Retina (tissue), 1 donor: ENCODE results near the gene ZFP36L1.
A peak's percentile ranks its signal among the peaks of the same experiment; 100 is the strongest.

Experiments
- DNase-seq: peaks from one replicate; pipeline ENCODE4 v3.0.0-alpha.2; 2016

Gene ZFP36L1, protein sequence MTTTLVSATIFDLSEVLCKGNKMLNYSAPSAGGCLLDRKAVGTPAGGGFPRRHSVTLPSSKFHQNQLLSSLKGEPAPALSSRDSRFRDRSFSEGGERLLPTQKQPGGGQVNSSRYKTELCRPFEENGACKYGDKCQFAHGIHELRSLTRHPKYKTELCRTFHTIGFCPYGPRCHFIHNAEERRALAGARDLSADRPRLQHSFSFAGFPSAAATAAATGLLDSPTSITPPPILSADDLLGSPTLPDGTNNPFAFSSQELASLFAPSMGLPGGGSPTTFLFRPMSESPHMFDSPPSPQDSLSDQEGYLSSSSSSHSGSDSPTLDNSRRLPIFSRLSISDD

DNA sequence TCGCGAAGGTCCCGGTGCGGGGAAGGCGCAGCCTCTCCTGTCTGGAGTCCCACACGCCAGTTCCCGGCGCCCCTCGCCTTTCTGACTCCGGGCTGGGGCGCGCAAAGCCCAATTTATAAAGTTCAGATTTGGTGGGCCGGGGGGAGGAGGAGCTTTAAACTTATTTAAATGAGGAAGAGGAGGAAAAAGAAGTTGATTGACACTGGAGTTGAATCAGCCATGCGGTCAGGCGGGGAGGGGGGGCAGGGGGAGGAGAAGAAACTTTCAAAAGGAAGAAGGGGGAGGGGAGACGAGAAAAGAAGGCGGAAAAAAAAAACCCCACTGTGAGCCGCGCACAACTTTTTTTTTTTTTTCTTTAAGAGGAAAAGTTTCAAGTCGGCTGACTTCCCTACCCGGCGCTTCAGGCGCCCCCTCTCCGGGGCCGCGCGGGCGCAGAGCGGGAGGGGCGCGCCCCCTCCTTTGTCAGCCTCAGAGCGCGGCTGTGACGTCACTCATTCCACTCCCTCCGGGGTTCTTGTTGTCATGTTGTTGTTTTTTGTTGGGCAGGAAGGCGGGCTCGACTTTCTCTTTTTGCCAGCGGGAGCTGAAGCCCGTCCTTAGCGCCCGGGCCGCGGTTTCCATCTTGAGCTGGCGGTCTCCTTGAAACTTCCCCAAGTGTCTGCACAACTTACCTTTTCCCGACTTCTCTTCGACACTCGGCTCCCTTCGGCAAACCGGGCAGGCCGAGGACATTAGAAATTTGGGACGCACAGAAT lies at the start of gene ZFP36L1:
TSS of gene ZFP36L1 (minus strand) at position 89 of the 755 bp plus-strand sequence. CDS start 129 bp downstream, outside the sequence.
- peak; percentile 95 for DNase-seq

DNA sequence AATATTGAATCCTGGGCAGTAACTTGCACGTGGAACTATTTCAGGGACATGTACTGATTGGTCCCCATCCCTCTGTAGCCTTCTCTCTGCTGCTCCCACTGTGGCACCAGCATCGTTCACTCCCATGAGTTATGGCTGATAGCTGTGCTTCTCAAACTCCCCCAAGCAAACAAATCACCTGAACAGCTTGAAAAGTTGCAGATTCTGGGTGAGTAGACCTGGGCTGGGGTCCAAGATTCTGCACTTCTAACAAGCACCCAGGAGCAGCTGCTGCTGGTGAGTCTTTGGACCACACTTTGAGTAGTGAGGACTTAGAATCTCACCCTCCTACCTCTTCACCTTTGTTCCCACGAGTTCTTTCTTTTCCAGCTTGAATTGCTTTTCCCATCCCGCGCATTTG lies 49.4 kb upstream of the ZFP36L1 start:
- no peak for DNase-seq

DNA sequence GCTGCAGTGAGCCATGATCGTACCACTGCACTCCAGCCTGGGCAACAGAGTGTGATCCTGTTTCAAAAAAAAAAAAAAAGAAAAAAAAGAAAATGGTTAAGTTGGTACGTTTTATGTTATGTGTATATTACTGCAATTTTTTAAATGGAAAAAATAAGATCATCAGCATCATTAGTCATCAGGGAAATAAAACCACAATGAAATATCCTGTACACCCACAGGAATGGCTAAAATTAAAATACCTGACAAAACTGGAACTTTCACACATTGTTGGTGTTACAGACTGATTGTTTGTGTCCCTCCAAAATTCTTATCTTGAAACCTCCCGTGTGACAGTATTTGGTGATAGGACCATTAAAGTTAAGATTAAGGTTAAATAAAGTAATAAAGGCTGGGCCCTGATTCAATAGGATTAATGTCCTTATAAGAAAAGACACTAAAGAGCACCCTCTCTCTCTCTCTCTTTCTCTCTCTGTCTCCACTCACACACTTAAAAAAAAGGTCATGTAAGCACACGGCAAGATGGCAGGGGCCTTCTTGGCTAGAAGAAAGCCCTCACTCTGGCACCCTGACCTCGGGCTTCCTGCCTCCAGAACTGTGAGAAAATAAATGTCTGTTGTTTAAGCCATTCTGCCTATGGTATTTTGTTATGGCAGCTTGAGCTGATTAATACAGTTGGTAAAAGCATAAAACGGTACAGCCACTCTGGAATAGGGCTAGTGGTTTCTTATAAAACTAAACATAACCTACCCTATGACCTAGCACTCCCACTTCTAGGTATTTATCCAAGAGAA lies 48.3 kb upstream of the ZFP36L1 start:
- DNase-seq: no peak

DNA sequence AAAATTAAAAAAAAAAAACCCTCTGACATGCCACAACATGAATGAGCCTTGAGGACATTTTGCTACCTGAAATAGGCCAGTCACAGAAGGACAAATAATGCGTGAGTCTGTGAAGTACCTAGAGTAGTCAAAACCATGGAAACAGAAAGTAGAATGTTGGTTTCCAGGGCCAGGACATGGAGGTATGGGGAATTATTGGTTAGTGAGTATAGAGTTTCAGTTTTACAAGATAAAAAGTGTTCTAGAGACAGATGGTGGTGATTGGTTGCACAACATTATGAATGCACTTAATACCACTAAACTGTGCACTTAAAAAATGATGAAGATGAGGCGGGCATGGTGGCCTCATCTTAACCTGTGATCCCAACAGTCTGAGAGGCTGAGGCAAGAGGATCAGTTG lies 47.6 kb upstream of the ZFP36L1 start:
- no peak for DNase-seq

DNA sequence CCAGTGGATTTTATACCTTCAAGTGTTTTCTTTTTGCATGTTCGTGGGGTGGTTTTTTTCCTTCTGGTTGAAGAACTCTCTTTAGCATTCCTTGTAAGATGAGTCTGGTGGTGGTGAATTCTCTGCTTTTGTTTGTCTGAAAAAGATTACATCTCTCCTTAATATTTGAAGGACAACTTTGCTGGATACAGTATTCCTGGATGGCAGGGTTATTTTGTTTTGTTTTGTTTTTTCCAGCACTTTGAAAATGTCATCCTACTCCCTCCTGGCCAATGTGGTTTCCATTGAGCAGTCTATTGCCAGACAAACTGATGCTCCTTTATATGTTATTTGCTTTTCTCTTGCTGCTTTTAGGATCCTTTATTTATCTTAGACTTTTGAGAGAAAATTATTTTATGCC lies 43.2 kb upstream of the ZFP36L1 start:
- no peak for DNase-seq

DNA sequence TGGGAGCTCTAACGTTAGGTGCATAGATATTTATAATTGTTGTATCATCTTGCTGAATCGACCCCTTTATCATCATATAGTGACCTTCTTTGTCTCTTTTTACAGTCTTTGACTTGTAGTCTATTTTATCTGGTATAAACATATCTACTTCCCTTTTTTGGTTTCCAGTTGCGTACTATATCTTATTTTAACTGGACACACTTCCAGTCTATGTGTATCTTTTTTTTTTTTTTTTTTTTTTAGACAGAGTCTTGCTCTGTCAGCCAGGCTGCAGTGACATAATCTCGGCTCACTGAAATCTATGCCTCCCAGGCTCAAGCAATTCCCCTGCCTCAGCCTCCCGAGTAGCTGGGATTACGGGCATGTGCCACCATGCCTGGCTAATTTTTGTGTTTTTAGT lies 41.9 kb upstream of the ZFP36L1 start:
- DNase-seq: no peak

DNA sequence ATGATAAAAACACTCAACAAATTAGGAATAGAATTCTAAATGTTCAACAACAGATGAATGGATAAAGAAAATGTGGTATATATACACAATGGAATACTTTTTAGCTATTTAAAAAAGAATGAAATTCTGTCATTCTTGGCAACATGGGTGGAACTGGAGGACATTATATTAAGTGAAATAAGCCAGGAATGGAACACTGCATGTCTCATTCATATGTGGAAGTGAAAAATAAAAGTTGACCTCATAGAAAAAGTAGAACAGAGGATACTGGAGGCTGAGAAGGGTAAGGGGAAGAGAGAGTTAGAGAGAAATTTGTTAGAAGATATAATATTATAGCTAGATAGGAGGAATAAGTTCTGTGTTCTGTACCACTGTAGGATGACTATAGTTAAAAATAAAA lies 35.8 kb upstream of the ZFP36L1 start:
- DNase-seq: no peak

DNA sequence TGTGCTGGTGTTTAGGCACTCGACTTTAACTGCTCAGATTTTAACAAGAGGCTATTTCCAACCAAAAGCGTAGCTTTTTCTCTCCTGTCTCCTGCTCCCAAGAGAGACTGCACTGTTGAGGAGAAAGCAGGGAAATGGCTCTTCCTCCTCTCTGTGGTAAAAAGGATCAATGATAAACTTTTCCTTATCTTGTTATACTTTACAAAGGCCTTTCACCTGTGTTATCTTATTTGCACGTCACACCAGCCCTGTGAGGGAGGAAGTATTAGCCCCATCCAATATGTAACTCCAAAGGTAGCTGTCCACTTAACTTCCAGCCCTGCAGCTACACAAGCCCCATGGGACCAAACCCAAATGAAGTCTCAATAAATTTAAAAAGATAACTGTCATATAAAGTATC lies 32.9 kb upstream of the ZFP36L1 start:
- DNase-seq: no peak

DNA sequence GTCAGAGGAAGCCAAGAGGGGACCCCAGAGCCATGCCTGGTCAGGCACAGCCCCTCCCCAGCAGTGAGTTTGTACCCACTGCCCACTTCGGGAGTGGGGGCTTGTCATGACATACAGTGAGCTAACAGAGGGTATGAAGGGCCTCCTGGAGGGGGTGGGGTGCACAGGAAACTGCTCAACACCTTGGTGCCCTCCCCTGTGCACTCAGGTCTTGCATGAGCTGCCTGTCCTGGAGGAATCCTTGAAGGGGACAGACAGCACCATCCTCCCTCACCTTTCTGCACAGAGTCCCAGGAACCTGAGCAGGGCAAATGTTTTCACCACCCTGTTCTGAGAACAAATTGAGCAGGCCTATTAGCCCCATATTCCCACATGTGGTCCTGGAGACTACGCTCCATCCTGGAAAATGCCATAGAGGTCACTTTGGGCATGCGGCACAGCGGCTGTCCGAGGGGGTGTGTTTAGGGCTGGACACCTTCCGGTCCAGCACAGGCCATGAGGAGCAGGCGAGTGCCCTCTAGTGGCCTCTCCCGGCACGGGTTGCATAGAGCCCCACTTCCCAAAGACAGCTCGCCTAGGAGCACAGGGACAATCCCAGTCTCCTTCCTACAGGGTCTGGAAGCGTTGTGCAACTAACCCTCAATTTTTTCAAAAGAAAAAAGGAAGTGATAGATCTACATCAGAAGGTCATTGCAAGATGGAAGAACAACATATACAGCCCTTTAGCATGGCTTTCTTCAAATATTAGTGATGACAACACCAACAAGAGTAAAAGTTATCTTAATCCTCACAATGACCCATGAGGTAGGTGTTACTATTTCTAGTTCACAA lies 31.9 kb upstream of the ZFP36L1 start:
- DNase-seq: peak; percentile 89

DNA sequence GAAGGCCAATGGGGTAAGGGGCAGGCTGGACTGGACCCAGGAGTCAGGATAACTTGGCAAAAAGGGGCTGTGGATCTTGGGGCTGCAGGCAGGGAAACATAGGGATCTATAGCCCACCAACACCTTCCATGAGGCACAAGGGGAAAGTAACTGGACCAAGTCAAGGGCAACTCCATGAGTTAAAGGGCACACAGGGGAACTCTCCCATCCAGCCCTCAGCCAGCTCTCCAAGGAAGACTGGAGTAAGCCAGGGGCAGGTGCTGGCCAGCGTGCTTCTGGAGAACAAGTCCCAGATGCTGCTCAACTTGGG lies 31.3 kb upstream of the ZFP36L1 start:
- DNase-seq: no peak

DNA sequence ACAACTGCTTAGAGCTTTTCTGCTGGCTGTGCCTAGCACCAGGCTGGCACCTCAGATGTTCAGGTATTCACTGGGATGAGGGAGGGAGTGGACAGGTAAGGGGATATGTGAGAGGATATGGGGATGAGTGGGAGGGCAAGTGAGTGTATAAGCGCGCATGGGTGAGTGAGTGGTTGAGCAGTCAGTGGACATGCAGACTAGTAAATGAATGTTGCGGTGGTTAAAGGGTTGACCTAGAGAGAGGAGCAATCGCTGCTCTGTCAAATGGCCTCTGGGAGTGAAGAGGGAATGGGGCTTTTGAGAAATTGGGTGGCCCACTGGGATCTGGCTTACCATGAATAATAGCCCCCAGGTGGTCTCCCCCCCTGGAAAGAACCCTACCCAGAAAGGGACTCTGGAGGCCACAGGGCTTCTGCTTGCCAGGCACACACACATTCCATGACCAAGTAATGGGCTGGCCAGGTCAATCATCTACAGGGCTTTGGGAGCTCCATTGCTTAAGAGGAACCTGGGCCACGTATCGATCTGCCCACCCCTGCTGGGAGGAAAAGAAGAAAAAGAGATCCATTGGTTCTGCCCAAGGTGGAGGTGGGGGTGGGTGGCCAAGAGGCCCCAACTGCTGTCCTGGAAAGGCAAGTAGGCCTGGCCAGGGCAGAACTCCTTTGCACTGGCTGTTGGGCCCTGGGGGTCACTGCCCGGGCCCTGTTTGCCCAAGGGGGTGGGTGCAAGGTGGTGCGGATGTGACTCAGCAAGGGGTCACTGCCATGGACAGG lies 30.8 kb upstream of the ZFP36L1 start:
- no peak for DNase-seq

DNA sequence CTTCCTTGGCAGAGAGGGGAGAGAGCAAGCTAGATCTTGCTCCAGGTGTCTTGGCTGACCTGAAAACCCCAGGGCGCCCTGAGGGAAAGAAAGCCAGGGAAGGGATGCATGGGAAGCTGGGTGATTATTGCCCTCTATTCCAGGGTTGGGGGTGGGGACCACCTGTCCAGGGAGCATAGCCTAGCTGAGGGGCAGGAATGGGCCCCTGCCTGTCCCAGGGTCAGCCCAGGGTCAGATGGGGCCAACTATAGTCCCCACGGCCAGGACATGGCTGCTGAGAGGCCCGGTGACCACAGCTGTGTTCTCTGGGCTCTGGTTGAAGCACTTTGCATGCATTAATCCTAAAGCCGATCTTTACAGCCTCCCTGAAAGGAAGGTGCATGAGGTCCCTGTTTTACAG lies 30.1 kb upstream of the ZFP36L1 start:
- no peak for DNase-seq

DNA sequence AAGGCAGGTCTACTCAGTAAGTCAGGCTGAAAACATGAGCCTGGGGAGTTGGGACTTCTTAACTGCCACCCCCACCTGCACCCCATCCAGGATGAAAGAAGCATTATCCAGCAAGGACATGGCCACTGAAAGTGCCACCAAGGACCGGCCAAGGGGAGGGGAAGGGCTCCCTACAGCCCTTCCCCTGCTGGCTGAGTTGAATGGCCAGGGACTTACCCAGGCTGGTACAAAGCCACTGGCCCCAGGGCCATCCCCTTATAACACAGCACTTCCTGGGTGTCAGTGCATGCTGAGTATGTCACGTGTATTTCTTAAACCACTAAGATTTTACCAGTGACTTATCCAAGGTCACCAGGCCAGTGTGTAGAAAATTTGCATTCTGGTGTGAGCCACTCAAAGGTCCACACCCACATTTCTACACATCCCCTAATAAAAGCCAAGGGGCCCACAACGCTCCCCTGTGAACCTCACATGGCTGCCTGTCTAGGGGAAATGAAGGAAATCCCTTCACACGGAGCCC lies 29.3 kb upstream of the ZFP36L1 start:
- no peak for DNase-seq

DNA sequence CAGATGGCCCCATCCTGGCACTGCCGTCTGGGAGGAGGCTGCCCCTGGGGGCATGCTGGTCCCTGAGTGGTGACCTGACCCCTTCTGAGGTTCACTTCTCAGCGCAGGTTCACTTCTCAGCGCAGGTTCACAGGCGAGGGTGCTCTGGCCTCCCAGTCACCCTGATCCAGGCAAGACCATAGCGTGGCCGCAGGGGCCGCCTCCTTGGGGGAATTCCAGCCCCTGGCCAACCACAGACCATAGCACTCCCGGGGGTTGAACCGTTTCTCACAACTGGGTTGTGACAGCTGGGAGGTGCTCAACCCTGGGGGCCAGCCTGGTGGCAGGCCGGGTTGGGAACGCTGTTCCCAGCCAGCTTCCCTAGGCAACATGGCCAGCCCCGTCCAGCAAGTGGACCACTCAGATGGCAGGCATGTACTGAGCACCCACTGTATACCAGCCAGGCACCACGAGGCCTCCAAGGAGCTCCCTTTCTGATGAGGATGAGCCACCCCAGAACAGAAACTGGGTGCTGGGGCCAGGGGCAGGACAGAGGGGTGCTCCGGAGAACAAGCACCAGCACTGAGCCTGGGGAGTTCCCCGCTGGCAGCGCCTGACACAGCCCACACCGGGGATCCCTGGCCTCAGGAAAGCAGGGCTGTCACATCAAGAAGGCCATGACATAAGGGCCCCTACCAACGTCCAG lies 28.3 kb upstream of the ZFP36L1 start:
- DNase-seq: no peak

DNA sequence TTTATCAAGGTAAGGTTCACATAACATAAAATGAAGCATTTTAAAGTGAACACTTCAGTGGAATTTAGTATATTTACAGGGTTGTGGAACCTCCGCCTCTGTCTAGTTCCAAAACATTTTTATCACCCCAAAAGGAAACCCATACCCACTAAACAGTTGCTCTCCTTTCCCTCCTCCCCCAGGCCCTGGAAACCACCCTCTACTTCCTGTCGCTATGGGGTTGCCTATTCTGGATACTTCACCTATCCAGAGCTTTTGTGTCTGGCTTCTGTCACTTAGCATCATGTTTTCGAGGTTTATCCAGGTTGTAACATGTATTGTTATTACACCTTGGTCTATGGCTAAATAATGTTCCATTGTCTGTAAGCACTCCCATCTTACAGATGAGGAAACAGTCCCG lies 27.7 kb upstream of the ZFP36L1 start:
- DNase-seq: no peak

DNA sequence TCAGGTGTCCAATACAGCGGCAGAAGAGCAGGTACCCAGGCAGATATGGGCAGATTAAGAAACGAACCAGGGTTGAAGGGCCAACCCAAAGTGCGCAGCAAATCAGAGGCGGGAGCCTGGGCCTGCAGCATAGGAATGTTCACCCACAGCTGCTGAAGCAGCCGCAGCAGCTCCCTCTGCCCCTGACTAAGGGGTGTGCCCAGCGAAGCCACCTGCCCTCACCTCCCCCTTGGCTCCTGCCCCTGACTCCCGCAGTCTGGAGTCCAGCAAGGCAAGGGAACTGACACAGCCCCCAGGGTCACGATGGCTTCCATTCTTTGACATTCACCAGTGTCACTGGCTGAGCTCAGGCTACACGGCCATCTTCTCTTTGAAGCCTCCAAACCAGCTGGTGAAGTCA lies 27.3 kb upstream of the ZFP36L1 start:
- DNase-seq: no peak

DNA sequence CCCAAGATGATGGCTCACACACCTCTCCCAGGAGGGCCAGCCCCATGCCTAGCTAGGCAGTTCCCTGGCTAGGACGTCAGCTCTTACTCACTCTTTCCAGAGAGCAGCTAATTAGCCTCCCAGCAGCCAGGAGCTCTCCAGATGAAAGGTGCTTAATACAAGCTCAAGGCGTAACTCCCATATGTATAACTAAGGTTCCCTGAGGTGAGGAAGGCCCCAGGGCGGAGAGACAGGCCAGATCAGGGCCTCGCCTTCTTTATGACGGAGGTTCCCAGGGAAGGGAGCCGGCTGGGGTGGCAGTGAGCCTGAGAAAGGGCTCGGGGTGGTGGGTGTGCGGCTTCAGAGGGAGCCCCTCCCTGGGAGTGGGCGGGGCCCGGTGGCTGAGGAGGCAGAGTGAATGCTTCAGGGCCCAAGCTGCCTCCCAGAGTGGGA lies 26.4 kb upstream of the ZFP36L1 start:
- DNase-seq: no peak

DNA sequence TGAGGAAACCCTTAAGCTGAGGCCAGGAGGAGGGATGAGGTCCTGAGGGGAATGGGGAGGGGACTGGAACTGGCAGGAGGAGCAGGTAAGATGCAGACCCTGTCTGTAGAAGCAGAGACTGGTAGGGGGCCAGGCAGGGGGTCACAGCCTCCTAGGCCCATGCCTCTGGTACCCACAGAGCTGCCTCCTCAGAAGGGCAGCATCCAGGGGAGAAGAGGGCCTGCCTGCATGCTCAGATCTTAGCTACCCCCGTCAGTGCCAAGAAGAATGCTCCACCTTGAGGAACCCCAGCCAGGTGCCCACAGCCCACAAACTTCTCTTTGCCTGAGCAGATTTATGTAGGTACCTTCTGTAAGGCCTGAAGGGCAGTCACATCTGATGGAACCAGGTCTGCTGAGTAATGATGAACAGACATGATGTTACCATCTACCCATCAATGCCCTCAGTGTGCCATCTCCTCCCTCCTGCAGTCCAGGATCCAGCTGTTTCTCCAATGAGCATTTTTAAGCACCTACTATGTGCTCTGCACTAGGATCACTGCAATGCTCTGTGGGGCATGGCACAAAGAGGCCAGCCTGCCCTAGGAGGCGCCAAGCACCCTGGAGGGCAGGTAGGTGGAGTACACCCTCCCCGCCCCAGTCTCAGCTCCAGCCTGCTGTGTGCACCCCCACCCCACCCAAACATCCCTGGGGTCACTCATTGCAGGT lies 24.8 kb upstream of the ZFP36L1 start:
- no peak for DNase-seq

DNA sequence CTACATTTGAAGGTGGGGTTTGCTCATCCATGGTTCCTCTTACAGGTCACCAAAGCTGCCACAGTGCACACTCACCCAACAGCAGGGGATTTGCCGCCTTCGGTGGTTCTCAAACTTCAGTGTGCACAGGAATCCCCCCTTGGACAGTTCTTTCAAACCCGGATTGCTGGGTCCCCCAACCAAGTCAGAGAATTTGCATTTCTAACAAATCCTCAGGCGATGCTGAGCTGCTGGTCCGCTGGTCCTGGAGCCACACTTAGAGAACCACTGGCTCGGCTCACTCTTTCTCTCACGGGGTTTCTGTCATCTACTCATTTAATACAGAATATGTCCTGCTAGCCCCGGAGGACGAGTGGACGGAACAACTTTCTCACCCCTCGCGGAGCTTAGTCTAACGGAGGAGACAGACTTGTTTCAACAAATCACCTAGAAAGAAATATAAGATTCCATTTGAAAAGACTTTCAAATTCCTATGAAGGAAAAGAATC lies 24.1 kb upstream of the ZFP36L1 start:
- no peak for DNase-seq

DNA sequence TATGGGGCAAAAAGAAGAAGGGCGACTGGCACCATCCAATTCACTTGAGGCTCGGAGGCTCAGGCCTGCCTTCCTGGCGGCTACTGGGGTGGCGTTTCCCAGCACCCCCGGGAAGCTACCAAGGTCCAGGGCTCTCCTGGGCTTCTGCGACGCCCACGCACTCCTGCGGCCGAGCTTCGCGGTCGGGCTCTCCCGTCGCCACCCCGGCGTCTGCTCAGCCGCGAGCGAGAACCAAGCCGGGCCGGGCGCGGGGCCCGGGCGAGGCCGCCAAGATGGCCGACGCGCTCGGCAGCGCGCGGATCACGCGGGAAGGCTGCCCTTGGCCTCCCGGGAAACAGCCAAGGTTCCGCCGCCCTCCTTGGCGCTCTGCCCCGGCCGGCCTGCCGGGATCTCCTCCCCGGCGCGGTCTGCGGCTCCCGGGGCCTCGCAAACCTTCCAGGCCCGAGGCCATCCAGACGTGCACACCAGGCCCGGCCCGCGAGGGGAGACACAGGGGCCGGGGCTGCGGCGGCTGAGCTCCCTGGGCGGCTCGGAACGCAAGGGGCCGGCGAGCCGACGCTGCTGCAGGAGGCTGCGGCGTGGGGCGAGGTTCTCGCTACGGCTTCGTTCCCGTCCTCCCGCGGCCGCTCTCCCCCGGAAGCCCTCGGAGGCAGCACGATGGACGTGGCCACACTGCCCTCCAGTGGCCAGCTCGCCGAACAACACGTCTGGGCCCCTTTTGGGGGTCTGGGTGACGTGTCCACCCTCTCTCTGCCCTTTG lies 23.5 kb upstream of the ZFP36L1 start:
- peak; percentile 99 for DNase-seq
